Measurements from ENCODE around the gene MRPS17. TPM values are rescaled to one million over a fixed set of nuclear protein-coding genes. Genes with fewer than 3 reads are reported as not detected.

Gene MRPS17
- total and polyA plus RNA-seq, 2 of the 4 experiments (the other 2 are of a cell fraction), result 9.9 to 15.2 TPM

DNA sequence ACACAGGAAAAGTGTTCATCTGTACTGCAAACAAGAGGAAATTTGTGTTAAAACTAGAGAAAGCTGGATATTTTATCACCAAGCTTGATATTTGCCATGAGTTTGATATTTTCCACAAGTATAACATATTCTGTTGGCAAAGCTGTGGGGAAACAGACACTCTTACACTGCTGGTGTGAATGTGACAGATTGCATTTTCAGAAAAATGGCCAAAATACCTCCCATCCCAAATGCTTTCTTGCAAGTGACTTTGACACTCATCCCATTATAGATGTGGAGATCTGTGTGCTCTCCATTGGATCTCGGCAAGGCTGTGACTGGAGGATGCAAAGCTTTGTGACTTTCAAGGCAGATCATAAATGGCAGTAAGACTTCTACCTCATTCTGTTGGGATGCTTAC lies 33.9 kb upstream of the MRPS17 start:
- Histone ChIP-seq H3K4me3 (ENCODE audit: insufficient read depth, low read depth, low read length) (no peak overlapping the region), H3K9ac (ENCODE audit: low read depth, low read length) (no peak overlapping the region), H2BK120ac (ENCODE audit: low read depth, low read length) (no peak overlapping the region), H2BK20ac (ENCODE audit: low read depth, low read length) (no peak overlapping the region), H3K27me3 (ENCODE audit: control insufficient read depth, insufficient read depth, low read length) (no peaks in the 10 kb centered on the region), H2BK5ac (ENCODE audit: low read depth, low read length, poor library complexity, severe bottlenecking) (no peak overlapping the region), H2AK9ac (replicated peaks; ENCODE audit: low read depth, low read length, poor library complexity) (no peak overlapping the region), H2BK15ac (ENCODE audit: low read depth, low read length) (no peak overlapping the region), H3K9me3 (ENCODE audit: control insufficient read depth, insufficient read depth, low read length) (no peaks in the 10 kb centered on the region), H2AFZ (replicated peaks; ENCODE audit: low read length, poor library complexity) (no peak overlapping the region), H4K8ac (ENCODE audit: low read depth in 2 of 2, low read length in 2 of 2) (no peak overlapping the region), H3K4ac (ENCODE audit: low read depth, low read length) (no peak overlapping the region), H3K18ac (ENCODE audit: low read depth, low read length) (no peak overlapping the region), H3K27ac (ENCODE audit: insufficient read depth, low read length) (no peak overlapping the region), H3K56ac (ENCODE audit: extremely low read depth, insufficient read depth, low read length) (no peak overlapping the region), H4K5ac (ENCODE audit: low read depth, low read length) (no peak overlapping the region), H3K14ac (replicated peaks; ENCODE audit: low read depth, low read length) (no peak overlapping the region), H3K36me3 (ENCODE audit: control insufficient read depth, insufficient read depth, low read length) (0 out of 2 replicates have a peak, but pooled peaks cover 1% of the 10 kb centered on the region), H4K20me1 (ENCODE audit: insufficient read depth, low read length) (no peaks in the 10 kb centered on the region), H2AK5ac (ENCODE audit: low read depth, low read length) (no peak overlapping the region), H3K4me2 (ENCODE audit: low read depth, low read length) (no peak overlapping the region), H3K23ac (ENCODE audit: low read depth, low read length) (no peak overlapping the region), H3K9me1 (ENCODE audit: insufficient read depth, low read length) (no peaks in the 10 kb centered on the region), H4K91ac (ENCODE audit: insufficient read depth, low read depth, low read length) (no peak overlapping the region), H3K4me1 (ENCODE audit: control insufficient read depth, insufficient read depth, low read length) (no peaks in the 10 kb centered on the region), H3K79me1 (ENCODE audit: low read depth in 1 of 2, low read length in 2 of 2) (no peaks in the 10 kb centered on the region)
- ATAC-seq (ENCODE audit: low read depth) (no peak), DNase-seq (no peak)
- BruUV-seq (replicated peaks), result no TSS peak
- WGBS, 2 experiments (ENCODE audit: extremely low coverage in 2 of 2, insufficient read length in 1 of 2), result no CpG with 5 or more reads among the region's 1 CpG
- POLR2A ChIA-PET (ENCODE audit: unreplicated experiment), result no interaction called here
- in situ Hi-C loops (cut with MboI; ENCODE audit: low sequenced_read_pairs) (no loop called here), dilution Hi-C loops (cut with HindIII; ENCODE audit: low sequenced_read_pairs, unreplicated experiment) (no loop called here), intact Hi-C loops (cut with micrococcal nuclease) (no loop called here)
- TF ChIP-seq MAZ (IDR thresholded peaks at IDR 0.05; ENCODE audit: borderline replicate concordance, low read depth, low read length), result no peak
- TF ChIP-seq CEBPB (IDR thresholded peaks at IDR 0.05; ENCODE audit: low read depth, low read length), result no peak
- CTCF ChIA-PET, result no interaction called here
